ENCODE measurements around the gene CREB5. TPM values are rescaled to one million over a fixed set of nuclear protein-coding genes. Genes with fewer than 3 reads are reported as not detected.

CREB5 gene
- total RNA-seq, 1 experiment from 2014 or later = 13.7 TPM

- no peak for DNase-seq (ENCODE audit: low spot score)
Measured at GRCh38 chr7:28477041-28477442, 64.7 kb downstream of the CREB5 start.

GRCh38 chr7:28478656-28479055 is 66.3 kb downstream of the CREB5 start:
- no peak for DNase-seq (ENCODE audit: low spot score)

- no peak for DNase-seq (ENCODE audit: low spot score)
Measured at GRCh38 chr7:28479507-28479947, 67.2 kb downstream of the CREB5 start.

- DNase-seq (ENCODE audit: low spot score) = no peak
Measured at GRCh38 chr7:28480595-28480994, 68.3 kb downstream of the CREB5 start.

GRCh38 chr7:28481091-28481926 is 69.0 kb downstream of the CREB5 start:
- no peak for DNase-seq (ENCODE audit: low spot score)

- no peak for DNase-seq (ENCODE audit: low spot score)
Measured at GRCh38 chr7:28483112-28483511, 70.8 kb downstream of the CREB5 start.

GRCh38 chr7:28483908-28484605 is 71.7 kb downstream of the CREB5 start:
- no peak for DNase-seq (ENCODE audit: low spot score)

- no peak for DNase-seq (ENCODE audit: low spot score)
Measured at GRCh38 chr7:28484606-28484935, 72.3 kb downstream of the CREB5 start.

- no peak for DNase-seq (ENCODE audit: low spot score)
Measured at GRCh38 chr7:28487487-28487886, 75.2 kb downstream of the CREB5 start.

GRCh38 chr7:28488061-28488791 is 75.9 kb downstream of the CREB5 start:
- DNase-seq (ENCODE audit: low spot score) = no peak

GRCh38 chr7:28490831-28491230 is 78.5 kb downstream of the CREB5 start:
- DNase-seq (ENCODE audit: low spot score) = no peak

GRCh38 chr7:28493477-28493876 is 81.2 kb downstream of the CREB5 start:
- no peak for DNase-seq (ENCODE audit: low spot score)

- DNase-seq (ENCODE audit: low spot score) = no peak
Measured at GRCh38 chr7:28497009-28497408, 84.7 kb downstream of the CREB5 start.

- no peak for DNase-seq (ENCODE audit: low spot score)
Measured at GRCh38 chr7:28498636-28499035, 86.3 kb downstream of the CREB5 start.

GRCh38 chr7:28500138-28500537 is 87.8 kb downstream of the CREB5 start:
- no peak for DNase-seq (ENCODE audit: low spot score)

- no peak for DNase-seq (ENCODE audit: low spot score)
Measured at GRCh38 chr7:28502408-28502807, 90.1 kb downstream of the CREB5 start.

GRCh38 chr7:28503396-28503795 is 91.1 kb downstream of the CREB5 start:
- no peak for DNase-seq (ENCODE audit: low spot score)

GRCh38 chr7:28505014-28505413 is 92.7 kb downstream of the CREB5 start:
- DNase-seq (ENCODE audit: low spot score) = no peak

GRCh38 chr7:28505867-28506266 is 93.5 kb downstream of the CREB5 start:
- no peak for DNase-seq (ENCODE audit: low spot score)

GRCh38 chr7:28507525-28508282 is 95.4 kb downstream of the CREB5 start:
- DNase-seq (ENCODE audit: low spot score) = no peak

GRCh38 chr7:28509251-28510025 is 97.1 kb downstream of the CREB5 start:
- DNase-seq (ENCODE audit: low spot score) = no peak
